SH-SY5Y (cell line): ENCODE measurements around the gene HENMT1.

Experiments
- GATA2 ChIP-seq: IDR thresholded peaks from 2 replicates; pipeline ENCODE4 v1.6.1; 2011; ENCODE audit warnings: mild to moderate bottlenecking, low read depth, low read length
- GATA3 ChIP-seq: IDR thresholded peaks from 2 replicates; pipeline ENCODE4 v1.6.1; 2011; ENCODE audit warnings: low read depth, mild to moderate bottlenecking, low read length, moderate library complexity

HENMT1 gene

DNA sequence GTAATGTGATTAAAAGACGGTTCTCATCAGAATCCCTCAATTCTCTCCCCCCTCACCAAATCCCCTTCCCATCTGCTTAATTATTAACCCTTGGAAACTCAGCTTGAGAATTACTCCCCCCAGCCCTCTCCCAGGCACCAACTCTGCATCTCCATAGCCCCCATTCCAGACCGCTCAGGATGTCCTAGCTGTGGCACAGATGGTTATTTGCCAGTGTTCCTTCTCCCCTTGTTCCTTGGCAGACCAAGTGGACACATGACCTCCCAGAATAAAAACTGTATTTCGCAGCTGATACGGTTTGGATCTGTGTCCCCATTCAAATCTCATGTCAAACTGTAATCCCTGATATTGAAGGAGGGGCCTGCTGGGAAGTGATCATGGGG, 14.6 kb downstream of the HENMT1 start:
- TF ChIP-seq GATA3 (no peak), GATA2 (no peak)

DNA sequence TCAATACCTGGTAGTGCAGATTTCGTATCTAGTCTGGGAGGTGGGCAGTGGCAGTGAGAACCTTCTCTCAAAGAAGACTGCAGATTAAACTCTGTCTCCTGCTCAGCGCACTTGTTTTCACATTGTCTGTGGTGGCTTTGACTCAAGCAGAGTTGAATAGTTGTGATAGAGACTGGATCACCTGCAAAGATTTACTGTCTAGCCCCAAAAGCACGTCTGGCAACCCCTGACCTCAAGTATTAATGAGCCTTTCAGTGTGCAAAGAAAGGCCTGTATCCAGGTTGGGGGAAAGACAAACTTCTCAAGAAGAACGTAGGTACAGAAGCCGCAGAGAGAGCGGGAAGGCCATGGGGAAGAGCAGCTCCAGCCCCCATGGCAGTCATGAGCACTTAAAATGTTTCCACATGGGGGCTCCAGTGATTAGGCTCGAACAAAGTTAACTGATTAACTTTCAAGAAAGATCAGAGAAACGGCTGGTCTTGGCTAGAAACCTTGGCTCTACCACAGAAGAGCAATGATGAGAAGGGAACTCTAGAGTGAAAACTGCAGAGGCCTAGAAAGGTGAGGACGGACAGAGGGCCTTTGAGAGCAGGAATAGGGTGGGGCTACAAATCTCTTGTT, 15.2 kb downstream of the HENMT1 start:
- TF ChIP-seq GATA2, result no peak
- TF ChIP-seq GATA3, result no peak

DNA sequence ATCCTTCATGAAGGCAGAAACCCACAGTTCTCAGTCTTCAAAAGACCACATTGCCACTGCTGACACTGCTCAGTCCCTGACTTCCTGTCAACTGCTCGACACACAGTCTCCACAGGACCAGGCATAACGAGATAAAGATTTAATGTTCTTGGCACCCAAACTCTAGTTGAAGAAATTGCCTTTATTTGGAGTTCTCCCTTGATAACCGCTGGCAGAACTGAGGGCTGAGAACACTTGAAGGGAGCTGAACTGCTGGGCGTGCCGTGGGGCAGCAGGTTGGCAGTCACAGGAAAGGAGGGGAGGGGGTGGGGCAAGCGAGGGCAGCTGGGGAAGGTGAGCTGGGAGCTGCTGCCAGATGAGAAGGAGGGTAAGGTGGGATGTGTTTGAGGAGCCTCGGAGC, 15.9 kb downstream of the HENMT1 start:
- TF ChIP-seq GATA3 (no peak), GATA2 (no peak)

DNA sequence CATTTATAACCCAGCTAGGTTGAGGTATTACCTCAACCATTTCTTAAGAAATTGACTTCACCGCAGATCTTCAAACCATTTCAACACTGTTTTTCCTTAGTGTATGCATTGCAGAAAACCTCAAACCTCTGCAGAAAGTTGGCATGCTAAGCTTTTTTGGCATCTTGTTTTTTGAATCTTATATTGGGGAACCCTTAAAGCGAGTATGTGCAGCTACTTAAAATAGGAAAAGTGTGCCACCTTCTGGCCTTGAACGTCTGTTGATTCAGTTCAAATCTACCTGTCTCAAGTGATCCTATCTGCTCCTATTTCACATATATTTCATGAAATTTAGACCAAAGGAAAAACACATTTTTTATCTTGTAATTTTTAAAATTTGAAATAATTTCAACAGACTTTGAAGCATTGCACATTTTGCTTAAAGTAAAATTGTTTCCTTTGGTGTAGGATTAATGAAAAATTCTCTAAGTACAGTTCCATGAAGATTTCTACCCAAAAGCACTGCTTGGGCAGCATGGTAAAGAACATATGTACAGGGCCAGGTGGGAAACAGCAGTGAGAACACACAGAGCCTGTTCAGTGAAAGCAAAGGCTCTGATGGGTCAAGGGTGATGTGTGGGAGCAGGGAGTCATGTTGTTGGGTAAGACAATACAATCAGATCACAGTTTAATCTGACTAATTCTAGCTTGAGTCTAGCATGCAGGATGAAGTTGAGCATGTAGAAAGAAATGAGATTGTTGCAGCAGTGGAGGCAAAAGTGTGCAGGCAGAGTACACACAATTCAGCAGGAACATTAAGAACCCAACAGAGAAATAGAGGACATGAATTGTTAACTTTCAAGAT, 17.2 kb downstream of the HENMT1 start:
- TF ChIP-seq GATA3 (no peak), GATA2 (no peak)

DNA sequence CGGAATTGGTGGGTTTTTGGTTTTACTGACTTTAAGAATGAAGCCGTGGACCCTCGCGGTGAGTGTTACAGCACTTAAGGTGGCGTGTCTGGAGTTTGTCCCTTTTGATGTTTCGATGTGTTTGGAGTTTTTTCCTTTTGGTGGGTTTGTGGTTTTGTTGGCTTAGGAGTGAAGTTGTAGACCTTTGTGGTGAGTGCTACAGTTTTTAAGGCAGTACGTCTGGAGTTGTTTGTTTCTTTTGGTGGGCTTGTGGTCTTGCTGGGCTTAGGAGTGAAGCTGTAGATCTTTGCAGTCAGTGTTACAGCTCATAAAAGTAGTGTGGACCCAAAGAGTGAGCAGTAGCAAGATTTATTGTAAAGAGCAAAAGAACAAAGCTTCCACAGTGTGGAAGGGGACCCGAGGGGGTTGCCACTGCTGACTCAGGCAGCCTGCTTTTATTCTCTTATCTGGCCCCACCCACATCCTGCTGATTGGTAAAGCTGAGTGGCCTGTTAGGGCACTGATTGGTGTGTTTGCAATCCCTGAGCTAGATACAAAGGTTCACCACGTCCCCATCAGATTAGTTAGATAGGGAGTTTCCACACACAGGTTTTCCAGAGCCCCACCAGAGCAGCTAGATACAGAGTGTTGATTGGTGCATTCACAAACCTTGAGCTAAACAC, 20.9 kb downstream of the HENMT1 start:
- TF ChIP-seq GATA2, result no peak
- TF ChIP-seq GATA3, result no peak

DNA sequence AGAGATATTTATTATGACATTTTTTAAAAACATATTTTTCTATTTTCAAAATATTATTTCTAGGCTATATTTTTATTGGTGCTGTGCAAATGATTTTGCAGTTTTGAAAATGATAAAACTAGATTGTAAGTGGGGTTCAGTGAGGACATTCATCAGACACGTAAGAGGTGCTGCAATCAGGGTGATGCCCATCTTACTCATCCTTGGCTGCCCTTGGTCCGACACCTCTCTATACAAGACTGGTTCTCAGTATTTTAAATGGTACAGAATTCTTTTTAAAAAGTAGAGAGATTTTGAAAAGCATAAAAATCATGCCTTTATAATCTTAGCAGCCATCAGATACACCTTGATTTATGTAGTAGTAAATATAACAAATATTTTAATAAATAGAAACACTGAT, 24.0 kb downstream of the HENMT1 start:
- TF ChIP-seq GATA3 (no peak), GATA2 (no peak)

DNA sequence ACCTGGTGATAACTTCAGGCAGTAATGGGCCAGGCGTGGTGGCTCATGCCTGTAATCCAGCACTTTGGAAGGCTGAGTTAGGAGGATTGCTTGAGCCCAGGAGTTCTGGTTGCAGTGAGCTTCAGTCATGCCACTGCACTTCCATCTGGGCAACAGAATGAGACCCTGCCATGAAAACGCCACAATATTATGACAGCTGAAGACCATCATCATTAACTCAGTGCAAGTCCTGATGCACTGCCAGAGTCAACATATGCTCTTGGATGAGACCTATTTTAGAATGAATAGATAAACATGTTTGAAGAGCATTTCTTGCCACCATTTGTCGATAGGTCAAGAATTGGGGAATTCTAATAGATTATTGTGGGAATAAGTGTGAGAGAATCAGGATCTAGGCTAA, 26.4 kb downstream of the HENMT1 start:
- no peak for TF ChIP-seq GATA3
- no peak for TF ChIP-seq GATA2

DNA sequence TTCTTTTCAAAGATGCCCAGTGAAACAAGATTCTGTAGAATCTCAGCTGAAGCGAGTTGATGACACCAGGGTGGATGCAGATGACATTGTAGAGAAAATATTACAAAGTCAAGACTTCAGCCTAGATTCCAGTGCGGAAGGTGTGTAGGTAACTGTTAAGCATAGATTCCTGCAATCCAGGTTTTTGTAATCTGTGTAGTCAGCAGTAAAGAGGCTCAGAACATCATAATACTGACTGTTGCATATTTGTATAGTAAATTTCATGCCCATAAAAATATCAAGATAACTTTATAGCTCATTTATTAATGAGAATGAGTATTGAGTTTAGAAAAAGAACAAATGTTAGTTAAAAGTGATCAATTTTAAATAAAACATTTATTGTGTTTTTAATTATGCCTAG, 32.2 kb downstream of the HENMT1 start:
- no peak for TF ChIP-seq GATA2
- no peak for TF ChIP-seq GATA3

DNA sequence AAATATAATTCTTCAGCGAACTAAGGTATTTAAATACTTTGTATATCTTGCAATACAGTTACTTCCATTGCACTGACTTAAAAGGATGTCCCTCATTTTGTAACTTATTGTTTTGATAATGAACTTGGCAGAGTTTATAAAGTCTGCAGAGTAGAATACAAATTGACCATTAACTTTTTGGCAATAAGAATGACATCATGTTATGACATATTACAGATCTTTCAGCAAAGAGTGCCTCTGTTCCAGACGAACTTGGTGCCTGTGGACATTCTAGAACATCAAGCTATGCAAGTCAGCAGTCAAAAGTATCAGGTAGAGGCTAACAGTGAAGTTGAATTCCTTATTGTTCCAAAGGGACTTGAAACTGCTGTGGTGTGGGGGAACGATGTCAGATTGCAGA, 32.9 kb downstream of the HENMT1 start:
- TF ChIP-seq GATA2 (no peak), GATA3 (no peak)

DNA sequence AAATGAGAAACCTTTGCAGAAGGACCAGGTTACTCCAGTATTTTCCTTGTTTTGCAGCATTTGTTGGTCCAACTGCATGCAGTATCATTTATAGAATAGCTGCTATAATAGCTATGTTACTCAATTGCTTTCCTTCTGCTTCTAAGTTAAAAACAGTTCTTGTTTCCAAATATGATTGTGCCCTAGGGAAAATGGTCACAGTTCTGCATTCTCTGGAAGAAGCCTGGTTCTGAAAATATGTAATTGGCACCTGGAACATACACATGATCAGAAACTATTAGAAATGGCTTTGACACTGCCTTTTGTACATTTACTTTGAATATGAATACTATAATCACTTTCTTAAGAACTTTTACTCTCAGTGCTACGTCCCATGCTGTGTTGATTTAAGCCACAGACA, 33.6 kb downstream of the HENMT1 start:
- TF ChIP-seq GATA2 (no peak), GATA3 (no peak)

DNA sequence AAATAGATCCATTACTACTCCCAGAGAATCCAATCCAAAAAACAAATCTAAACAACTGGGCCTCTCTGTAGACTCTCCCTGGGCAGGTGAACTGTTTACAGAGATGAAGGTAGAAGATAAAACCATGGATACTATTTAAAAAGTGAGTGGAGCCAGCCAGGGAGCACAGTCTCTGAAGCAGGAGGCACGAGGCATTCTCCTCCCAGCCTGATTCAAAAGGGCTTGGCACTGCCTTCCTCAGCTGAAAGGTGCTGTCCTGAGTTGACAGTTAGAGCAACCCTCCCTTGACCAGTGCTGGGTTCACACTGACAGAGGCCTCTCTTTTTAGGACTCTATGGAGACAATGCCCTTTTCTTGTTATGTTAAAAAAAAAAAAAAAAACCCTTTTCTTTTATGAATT, 36.8 kb downstream of the HENMT1 start:
- no peak for TF ChIP-seq GATA2
- TF ChIP-seq GATA3, result no peak

DNA sequence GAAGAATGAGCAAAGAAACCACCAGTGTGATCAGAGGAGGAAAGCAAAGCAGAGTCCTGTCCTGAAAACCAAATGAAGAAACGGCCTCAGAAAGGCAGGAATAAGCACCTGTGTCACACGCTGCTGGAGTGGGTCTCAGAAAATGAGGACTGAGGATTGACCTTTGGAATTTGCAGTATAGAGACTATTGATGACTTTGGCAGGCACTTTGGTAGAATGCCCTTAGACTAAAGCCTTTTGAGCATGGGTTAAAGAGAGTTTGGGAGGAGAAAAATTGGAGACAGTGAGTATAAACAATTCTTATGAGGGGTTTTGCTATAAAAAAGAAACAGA, 43.2 kb downstream of the HENMT1 start:
- no peak for TF ChIP-seq GATA3

DNA sequence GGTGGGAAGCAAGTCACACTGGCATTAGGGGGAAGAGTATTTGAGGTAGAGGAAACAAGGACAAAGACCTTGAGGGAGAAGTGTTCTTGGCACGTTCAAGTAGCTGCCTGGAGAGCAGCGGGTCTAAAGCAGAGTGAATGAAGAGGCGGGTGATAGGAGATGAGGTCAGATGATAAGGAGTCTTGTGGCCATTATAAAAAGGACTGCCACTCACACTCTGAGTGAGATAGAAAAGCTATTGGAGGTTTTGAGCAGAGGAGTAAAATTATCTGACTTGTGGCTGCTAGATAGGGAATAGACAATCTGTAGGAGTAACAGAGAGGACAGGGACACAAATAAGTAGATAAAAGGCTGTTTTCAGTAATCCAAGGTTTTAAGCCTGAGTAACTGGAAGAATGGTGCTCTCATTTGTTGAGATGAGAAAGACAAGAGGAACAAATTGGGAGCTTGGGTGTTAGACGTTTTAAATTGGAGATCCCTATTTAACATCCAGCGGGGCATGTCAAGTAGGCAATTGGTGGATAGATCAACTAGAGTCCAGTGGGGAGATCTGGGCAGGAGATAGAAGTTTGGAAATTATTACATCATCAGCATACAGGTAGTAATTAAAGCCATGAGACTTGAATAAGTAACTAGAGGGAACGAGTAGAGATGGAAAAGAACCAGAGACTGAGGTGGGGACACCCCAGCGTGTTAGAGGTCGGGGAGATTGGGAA, 43.7 kb downstream of the HENMT1 start:
- TF ChIP-seq GATA2 (no peak), GATA3 (no peak)

DNA sequence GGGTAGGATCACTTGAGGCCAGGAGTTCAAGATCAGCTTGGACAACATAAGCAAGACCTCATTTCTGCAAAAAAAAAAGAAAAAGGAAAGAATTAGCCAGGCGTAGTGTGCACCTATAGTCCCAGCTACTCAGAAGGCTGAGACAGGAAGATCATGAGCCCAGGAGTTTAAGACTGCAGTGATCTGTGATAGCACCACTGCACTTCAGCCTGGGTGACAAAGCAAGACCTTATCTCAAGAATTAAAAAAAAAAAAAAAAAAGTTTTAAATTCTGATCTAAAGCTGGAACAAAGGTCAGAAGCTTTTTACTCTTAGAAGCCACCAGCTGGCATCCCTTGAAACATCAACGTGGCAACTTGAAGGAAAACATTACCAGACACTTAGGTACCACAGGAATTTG, 45.3 kb downstream of the HENMT1 start:
- TF ChIP-seq GATA2 (no peak), GATA3 (no peak)
